ENCODE data around the gene FRS3.
"Not testable (repeated sequence)": the region's sequence is repeated elsewhere in the genome, so short reads cannot be mapped to it uniquely, and the experiment has no call there.

The FRS3 gene

GRCh38 chr6:41768545-41769308, 11.0 kb downstream of the FRS3 start:
- DNase-seq (ENCODE audit: low spot score) = no peak

DNA sequence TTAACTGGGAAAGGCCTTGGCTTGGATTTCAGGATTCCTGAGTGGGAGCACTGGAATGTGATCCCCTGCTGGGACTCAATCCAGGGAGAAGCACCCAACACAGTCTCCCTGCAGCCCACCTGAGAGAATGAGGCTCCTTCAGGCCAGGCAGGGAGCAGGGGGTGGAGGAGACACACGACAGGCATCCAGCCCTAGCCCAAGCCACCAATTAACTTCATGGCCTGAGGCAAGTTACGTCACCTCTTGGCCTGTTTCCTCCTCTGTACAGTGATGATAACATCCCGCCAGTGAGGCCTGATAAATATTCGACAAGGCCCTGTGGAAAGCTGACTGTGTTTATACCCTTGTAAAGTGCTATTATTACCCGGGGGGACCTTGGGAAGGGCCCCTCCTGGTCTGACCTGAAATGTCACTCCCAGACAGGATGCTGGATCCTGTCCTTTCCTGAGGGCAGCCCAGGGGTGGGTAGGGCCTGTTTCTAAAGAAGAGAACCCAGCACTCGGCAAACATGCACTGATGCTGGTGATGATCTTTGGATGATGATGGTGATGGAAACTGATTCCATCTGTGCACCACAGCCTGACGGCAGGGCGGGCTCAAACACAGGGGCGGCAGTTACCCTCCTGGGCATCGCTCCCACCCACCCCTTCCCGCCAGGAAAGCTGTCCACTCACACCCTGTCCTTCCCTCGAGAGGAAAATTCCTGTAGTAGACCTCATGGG, 12.4 kb downstream of the FRS3 start:
- DNase-seq (ENCODE audit: low spot score) = peak; percentile 62

GRCh38 chr6:41766043-41766664, 13.5 kb downstream of the FRS3 start:
- DNase-seq (ENCODE audit: low spot score) = not testable (repeated sequence)

- DNase-seq (ENCODE audit: low spot score) = peak; percentile 48
Measured at GRCh38 chr6:41763470-41763869, 16.2 kb downstream of the FRS3 start.

- no peak for DNase-seq (ENCODE audit: low spot score)
Measured at GRCh38 chr6:41759905-41760579, 19.7 kb downstream of the FRS3 start.

DNA sequence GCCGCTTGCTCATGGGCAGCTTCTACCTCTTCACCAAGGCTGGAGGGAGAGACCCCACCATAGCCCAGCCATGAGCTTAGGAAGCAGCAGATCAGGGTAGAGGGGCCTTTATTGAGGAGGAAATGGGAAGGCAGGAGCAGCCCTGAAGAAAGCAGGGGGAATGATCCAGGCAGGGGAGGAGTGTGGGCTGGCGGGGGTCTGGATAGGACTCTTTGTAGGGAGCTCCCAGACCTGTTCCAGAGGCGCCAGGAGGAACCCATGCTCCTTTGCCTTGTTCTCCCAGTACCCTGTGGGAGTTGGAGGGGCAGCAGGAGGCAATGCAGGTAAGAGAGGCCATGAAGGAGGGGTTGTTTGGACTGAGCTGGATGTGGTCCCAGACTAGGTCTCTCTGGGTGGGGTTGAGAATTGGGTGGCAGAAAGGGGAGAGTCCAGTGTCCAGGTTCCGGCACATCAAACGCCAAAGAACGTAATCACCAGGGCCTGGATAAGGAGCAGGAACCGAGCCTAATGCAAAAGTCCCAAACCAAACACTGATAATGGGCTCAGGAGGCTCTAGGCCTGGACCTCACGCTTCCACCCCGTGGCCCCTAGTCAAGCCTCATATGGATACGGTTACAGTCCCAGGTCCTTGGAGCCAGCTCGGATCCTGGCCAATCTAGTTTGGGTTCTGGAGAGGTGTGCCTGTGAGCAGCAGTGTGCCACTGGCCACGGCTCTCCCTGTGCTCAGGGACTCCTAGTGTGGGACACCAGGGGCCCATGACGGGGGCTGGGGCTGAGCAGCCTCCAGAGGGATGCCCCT, 20.4 kb downstream of the FRS3 start:
- no peak for DNase-seq (ENCODE audit: low spot score)

DNA sequence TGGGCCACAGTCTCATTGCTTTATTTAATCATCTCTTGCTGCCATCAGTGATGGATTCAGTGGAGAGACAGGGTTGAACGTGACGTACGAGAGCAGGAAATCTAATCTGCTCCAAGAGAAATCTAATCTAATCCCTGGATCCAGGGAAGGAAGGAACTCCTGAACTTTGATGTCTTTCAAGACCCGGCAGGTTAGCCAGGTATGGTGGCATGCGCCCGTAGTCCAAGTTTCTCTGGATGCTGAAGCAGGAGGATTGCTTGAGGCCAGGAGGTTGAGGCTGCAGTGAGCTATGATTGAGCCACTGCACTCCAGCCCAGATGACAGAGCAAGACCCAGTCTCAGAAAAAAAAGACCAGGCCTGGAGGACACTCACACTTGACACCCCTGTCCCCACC, 21.1 kb downstream of the FRS3 start:
- no peak for DNase-seq (ENCODE audit: low spot score)

DNA sequence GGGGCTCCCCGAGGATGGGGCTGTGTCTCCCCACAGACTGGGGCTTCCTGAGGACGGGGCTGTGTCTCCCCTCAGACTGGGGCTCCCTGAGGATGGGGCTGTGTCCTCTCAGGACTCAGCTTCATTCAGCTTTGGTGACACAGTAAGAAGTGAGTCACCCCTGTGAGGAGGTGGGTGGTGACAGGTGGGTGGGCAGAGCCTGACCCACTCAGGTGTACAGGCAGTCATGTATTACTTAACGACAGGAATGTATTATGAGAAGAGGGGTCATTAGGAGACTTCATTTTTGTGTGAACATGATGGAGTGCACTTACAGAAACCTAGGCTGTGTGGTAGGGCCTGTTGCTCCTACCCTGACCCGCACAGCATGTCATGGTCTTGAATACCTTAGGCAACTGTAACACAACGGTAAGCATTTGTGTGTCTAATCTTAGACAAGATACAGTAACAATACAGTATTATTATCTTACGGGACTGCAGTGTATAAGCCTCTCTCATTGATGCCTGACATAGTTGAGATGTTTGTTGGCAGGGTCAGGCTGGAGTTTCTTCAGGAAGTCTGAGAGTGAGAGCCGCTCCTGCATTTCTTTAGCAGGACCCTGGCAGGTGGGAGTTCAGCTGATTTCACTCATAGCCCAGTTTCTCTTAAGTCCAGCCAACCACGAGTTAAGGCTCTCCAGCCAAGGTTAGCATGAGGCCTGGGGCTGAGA, 21.6 kb downstream of the FRS3 start:
- no peak for DNase-seq (ENCODE audit: low spot score)

GRCh38 chr6:41757271-41757670, 22.4 kb downstream of the FRS3 start:
- DNase-seq (ENCODE audit: low spot score) = no peak

DNA sequence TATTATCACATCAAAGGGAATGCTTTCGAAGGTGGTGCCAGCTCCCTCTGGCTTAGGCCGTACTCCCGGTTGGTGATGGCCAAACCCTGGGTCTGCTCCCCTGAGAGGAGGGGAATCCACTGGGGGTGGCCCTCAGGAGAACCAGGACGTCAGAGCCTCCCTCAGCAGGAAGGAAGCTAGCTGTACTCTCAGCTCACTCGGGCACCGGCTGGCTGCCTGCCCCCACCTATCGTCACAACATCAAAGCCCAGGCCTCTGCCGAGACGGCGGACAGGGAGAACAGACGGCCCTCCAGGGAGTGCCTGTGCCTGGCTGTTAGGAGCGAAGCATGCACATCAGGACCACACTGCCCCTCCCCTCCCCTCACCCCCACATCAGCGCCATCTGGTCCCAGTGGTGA, 23.3 kb downstream of the FRS3 start:
- no peak for DNase-seq (ENCODE audit: low spot score)

DNA sequence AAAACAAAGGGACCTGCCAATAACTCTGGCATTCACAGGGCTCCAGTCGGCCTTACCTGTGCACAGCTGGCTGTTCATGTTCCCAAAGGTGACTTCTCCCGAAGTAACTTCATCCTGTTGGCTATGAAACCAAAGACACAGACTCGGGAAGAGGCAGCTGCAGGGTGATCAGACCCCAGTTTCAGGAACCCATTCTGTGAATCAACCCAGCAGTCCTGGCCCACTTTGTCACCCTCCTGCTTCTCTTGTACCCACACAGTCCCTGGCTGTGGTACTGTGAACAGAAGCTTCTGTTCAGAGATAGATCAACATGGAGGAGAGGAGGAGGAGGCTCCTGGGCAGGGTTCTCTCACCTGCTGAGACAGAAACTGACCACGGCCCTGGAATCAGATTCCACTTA, 23.8 kb downstream of the FRS3 start:
- no peak for DNase-seq (ENCODE audit: low spot score)

DNA sequence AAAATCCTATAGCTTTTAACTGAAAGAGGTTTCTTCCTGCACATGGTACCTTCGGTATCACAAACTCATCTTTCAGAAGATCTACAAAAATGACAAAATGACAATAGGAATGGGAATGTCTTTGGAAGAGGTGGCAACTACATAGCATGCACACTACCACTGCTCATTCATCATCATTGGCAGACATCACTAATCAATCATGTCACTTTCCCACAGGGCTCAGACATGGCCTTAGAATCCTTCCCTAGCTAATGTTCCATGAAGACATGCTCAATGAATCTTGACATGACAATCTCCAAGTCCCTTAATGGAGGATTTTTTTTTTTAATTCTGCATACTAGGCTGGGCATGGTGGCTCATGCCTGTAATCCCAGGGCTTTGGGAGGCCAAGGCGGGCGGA, 29.3 kb downstream of the FRS3 start:
- no peak for DNase-seq (ENCODE audit: low spot score)

DNA sequence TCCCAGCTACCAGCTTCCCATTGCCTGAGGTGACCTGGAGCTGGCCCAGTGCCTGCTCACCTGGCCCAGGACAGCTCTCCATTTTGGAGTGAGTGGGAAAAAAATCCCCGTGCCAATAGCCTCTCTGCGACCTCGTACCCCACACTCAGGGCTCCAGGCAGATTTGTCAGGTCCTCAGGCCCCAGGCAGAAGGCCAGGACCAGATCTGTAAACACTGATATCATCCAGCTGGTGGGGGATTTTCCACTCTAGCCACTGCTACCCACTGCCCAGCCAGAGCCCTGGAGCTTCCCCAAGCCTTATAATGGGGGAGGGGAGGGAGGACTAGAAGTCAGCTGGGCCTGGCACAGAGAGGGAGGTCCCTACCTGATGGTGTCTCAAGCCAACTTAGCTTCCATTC, 31.2 kb downstream of the FRS3 start:
- no peak for DNase-seq (ENCODE audit: low spot score)

GRCh38 chr6:41748102-41748477, 31.6 kb downstream of the FRS3 start:
- no peak for DNase-seq (ENCODE audit: low spot score)

DNA sequence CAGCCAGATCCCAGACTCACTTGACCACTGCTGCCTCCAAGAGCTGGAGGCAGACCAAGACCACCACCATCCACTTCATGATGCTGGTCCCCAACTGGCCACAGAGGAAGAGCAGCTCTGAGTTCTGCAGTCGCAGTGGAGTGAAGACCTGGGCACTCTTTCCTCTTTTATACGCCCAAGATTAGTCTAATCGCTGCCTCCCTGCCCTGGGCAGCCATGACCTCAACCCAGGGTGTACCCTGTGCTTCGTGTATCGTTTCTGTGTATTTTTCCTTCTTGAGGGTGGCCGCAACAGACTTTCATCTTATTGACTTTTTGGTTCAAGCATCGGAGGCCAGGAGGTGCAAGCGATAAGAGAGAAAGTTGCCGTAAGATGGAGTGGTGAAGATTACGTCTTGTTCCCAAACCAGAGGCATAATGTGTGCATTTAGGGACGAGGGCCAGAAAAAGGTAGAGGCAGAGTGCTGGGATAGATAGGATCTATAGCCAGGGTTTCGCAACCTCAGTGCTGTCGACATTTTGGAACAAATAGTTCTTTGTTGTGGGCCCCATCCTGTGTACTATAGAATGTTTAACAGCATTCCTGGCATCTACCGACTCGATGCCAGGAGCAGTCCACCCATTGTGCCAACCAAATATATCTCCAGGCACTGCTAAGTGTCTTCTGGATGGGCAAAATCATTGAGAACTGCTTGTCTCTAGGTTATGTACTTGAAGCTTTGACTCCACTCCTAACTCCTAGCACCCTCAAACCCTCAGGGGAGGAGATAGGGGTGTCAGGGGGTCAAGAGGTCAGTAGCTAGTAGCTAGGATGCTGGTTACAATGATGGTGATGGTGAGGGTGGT, 32.2 kb downstream of the FRS3 start, which contains the start of gene PGC:
Gene PGC (minus strand): TSS at position 142 of the 846 bp plus-strand sequence. CDS start 63 bp downstream, at position 79.
- DNase-seq (ENCODE audit: low spot score) = peak; percentile 61

GRCh38 chr6:41746107-41746506, 33.6 kb downstream of the FRS3 start:
- no peak for DNase-seq (ENCODE audit: low spot score)

DNA sequence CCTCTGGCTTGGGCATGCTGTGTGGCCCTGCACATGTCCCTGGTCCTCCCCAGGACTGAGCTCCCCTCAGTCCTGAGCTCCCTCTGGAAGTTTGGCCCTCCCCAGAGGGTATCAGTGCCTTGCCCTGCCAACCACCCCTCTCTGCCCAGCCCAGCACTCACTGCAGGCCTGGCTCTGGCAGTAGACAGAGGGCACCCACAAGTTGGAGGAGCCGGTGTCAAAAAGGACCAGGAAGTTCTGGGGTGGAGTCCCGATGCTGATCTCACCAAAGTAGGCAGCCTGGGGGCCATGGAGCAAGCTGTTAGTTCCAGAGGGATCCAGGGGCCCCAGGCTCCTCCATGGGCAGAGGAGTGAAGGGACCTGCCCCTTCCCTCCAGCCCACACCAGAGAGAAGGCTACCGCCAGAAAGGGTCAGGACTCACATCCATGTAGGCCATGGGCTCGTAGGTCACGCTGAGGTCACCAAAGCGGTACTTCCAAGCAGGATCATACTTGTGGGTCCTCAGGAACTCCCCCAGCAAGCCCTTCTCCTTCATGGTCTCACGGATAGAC, 35.4 kb downstream of the FRS3 start:
- no peak for DNase-seq (ENCODE audit: low spot score)

DNA sequence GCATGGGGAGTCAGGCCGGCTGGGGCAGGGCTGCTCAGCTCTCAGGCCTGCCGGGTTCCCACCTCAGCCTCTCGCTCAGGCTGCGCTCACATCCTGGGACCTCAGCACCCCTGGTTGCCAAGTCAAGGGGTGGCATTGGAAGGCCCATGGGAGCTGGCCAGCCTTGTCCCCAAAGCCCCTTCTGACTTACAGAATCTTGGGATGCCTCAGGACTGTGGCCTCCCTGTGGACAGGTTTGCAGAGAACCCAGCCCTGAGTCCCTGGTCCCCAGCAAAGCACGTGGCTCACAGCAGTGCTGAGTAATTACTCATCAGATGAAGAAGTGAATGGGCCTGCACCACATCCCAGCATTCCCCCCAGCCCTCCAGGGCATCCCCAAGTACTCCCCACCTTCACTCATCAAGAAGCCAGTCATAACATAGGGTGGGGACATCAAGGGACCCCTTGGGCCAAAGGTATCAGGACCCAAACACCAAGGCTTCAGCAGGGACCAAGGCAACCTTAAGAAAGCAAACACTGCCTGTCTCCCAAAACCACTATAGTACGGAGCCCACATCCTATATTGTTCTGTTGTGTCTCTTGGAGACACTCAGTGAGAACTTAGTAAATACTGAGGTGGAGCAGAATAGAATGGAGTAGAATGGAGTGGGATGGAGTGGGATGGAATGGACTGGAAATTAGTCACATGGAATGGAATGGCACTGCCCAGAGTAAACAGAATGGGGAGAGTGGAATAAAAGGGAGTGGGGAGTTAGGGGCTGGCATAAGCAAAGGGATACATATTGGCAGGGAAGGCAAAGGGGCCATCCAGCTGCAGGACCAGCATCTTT, 36.1 kb downstream of the FRS3 start:
- no peak for DNase-seq (ENCODE audit: low spot score)
